PFSK-1 (cell line): ENCODE results near the gene GET4.

Source experiments
- POLR2AphosphoS5 ChIP-seq: IDR thresholded peaks from 2 replicates; pipeline ENCODE4 v1.6.1; 2012; ENCODE audit warnings: low read depth, mild to moderate bottlenecking, control low read depth, low read length, moderate library complexity
- TAF1 ChIP-seq: IDR thresholded peaks from 2 replicates; pipeline ENCODE4 v1.6.1; 2012; ENCODE audit warnings: low read length, control low read depth, borderline replicate concordance; ENCODE audit not compliant: insufficient read depth
- TF ChIP-seq, protein P1 (sequence below), 2 experiments: IDR thresholded peaks; 2 replicates each; pipeline versions ENCODE4 v1.6.1 to v1.8.0; 2011 to 2012; ENCODE audit warnings: low read depth in 2 of 2, low read length in 2 of 2, control low read depth in 1 of 2, inconsistent platforms in 1 of 2, mild to moderate bottlenecking in 1 of 2, moderate library complexity in 1 of 2; ENCODE audit not compliant: insufficient read depth in 1 of 2

DNA sequence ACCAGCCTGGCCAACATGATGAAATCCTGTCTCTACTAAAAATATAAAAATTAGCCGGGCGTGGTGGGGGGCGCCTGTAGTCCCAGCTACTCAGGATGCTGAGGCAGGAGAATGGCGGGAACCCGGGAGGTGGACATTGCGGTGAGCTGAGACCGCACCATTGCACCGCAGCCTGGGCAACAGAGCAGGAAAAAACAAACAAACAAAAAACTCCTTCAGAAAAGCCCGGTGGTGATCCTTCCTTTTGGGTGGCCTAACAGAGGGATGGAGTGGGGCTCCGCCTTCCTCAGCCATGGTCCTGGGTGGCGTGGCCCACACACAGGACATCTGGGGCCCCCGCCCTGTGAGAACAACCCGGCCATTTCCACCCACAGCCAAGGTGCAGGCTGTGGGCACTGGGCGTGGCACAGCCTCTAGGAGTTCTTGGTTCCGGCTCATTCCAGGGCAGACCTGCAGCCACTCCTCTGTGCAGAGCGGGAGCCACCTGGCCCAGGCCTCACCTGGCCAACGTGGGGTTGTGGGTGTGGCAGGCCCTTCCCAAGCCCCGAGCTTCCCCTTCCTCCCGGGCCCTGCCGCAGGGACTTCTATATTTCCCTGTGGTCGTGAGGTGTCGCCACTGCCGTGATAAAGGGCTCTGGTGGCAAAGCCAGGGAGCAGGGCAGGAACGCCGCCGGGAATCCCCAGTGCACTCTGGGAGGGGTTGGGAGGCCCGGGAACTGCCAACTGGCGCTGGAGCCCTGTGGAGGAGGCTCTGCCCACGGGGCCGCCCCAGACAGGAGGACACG lies 37.6 kb downstream of the GET4 start:
- TF ChIP-seq, protein P1, sequence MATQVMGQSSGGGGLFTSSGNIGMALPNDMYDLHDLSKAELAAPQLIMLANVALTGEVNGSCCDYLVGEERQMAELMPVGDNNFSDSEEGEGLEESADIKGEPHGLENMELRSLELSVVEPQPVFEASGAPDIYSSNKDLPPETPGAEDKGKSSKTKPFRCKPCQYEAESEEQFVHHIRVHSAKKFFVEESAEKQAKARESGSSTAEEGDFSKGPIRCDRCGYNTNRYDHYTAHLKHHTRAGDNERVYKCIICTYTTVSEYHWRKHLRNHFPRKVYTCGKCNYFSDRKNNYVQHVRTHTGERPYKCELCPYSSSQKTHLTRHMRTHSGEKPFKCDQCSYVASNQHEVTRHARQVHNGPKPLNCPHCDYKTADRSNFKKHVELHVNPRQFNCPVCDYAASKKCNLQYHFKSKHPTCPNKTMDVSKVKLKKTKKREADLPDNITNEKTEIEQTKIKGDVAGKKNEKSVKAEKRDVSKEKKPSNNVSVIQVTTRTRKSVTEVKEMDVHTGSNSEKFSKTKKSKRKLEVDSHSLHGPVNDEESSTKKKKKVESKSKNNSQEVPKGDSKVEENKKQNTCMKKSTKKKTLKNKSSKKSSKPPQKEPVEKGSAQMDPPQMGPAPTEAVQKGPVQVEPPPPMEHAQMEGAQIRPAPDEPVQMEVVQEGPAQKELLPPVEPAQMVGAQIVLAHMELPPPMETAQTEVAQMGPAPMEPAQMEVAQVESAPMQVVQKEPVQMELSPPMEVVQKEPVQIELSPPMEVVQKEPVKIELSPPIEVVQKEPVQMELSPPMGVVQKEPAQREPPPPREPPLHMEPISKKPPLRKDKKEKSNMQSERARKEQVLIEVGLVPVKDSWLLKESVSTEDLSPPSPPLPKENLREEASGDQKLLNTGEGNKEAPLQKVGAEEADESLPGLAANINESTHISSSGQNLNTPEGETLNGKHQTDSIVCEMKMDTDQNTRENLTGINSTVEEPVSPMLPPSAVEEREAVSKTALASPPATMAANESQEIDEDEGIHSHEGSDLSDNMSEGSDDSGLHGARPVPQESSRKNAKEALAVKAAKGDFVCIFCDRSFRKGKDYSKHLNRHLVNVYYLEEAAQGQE (IDR thresholded peaks at IDR 0.05; ENCODE audit: insufficient read depth in 1 of 2, low read depth in 2 of 2, low read length in 2 of 2) = no peak
- TF ChIP-seq POLR2AphosphoS5 (no peak), TAF1 (no peak)
